Lung (tissue), 12 donors: Measurements from ENCODE around the gene NCKAP5L. TPM values are rescaled to one million over a fixed set of nuclear protein-coding genes. Genes with fewer than 3 reads are reported as not detected.

Source experiments
- ATAC-seq: fragments of 200-7000 bp; cut with Tn5 transposase; one replicate; pipeline ENCODE4 v1.9.1; 2020; ENCODE audit warnings: moderate number of reproducible peaks; ENCODE audit not compliant: insufficient read depth, low FRiP score
- DNase-seq, 3 donors: peaks; one replicate each; pipeline ENCODE4 v3.0.0-alpha.2; 2013 to 2017
- H3K27ac ChIP-seq, 2 donors: one replicate each; pipeline ENCODE4 v1.5.1; 2013; ENCODE audit warnings: mild to moderate bottlenecking in 2 of 2, moderate library complexity in 2 of 2, control low read depth in 1 of 2, inconsistent platforms in 1 of 2, low read depth in 1 of 2, low read length in 1 of 2
- H3K27me3 ChIP-seq, 3 donors: one replicate each; pipeline ENCODE4 v1.5.1; 2013; ENCODE audit warnings: low read length in 2 of 3; ENCODE audit not compliant: control insufficient read depth in 3 of 3, insufficient read depth in 3 of 3
- H3K36me3 ChIP-seq, 4 donors: one replicate each; pipeline ENCODE4 v1.5.1; 2013; ENCODE audit warnings: low read length in 4 of 4, mild to moderate bottlenecking in 1 of 4, moderate library complexity in 1 of 4; ENCODE audit not compliant: control insufficient read depth in 4 of 4, insufficient read depth in 4 of 4
- H3K4me1 ChIP-seq, 5 donors: one replicate each; pipeline ENCODE4 v1.5.1; 2013; ENCODE audit warnings: low read length in 5 of 5, mild to moderate bottlenecking in 2 of 5, moderate library complexity in 1 of 5; ENCODE audit not compliant: control insufficient read depth in 5 of 5, insufficient read depth in 5 of 5
- H3K4me3 ChIP-seq: one replicate; pipeline ENCODE4 v1.5.1; 2013; ENCODE audit warnings: mild to moderate bottlenecking, control low read depth, moderate library complexity
- H3K9ac ChIP-seq, 2 donors: one replicate each; pipeline ENCODE4 v1.5.1; 2013; ENCODE audit warnings: low read length in 2 of 2, control low read depth in 1 of 2; ENCODE audit not compliant: insufficient read depth in 1 of 2
- H3K9me3 ChIP-seq, 4 donors: one replicate each; pipeline ENCODE4 v1.5.1; 2013; ENCODE audit warnings: low read length in 3 of 4, mild to moderate bottlenecking in 1 of 4, moderate library complexity in 1 of 4; ENCODE audit not compliant: control insufficient read depth in 4 of 4, insufficient read depth in 3 of 4
- CTCF ChIP-seq: IDR thresholded peaks from 2 replicates; pipeline ENCODE4 v1.5.1; 2012; ENCODE audit warnings: mild to moderate bottlenecking; ENCODE audit errors: control extremely low read depth, extremely low read depth
- WGBS, 2 donors: extraction: QIAGEN DNeasy Blood & Tissue Kit; methylation state at CpG; one replicate each; pipeline ENCODE4 v1.1.7; 2013; 5-methylcytosine and 5-hydroxymethylcytosine counted together
- polyA plus RNA-seq, 2 donors: library from polyadenylated mRNA; stranded (reverse); fragments of 200-250 nt; gene quantifications; one replicate each; pipeline ENCODE4 v1.2.1, GENCODE V29; 2013
- total RNA-seq, 2 donors: library from RNA; depleted of rRNA in 1 of 2; stranded (reverse); fragments of >200 nt in 1 of 2; gene quantifications; one replicate each; pipeline ENCODE4 v1.2.1, GENCODE V29; 2014 to 2021
- donor health status: control.
- donor health status: control.
- donor health status: Bipolar disorder and iron deficiency.
- donor health status: healthy.
- donor health status: DM: yes; HTN: yes; CAD: no.

The NCKAP5L gene
- total and polyA plus RNA-seq, 4 donors: 15.7 to 30.8 (median 20.1) TPM

GRCh38 chr12:49854976-49855375 lies 26.8 kb upstream of the NCKAP5L start:
- ATAC-seq (no peak), DNase-seq (no peak)
- 84 to 93% methylated on average over 4 of the region's 4 CpGs for WGBS, 2 donors
- H3K27me3 ChIP-seq: peaks cover 0 to 8% (median 6%) of the 10 kb centered on the region in 3 donors
- H3K9ac ChIP-seq: no peak overlapping the region
- no peak overlapping the region for H3K4me3 ChIP-seq
- no peak for TF ChIP-seq CTCF
- no peaks in the 10 kb centered on the region for H3K4me1 ChIP-seq
- H3K9me3 ChIP-seq: no peaks in the 10 kb centered on the region
- H3K36me3 ChIP-seq: no peaks in the 10 kb centered on the region
- no peak overlapping the region for H3K27ac ChIP-seq

GRCh38 chr12:49853671-49854070 lies 25.5 kb upstream of the NCKAP5L start:
- Histone ChIP-seq H3K9me3 (peaks cover 0 to 2% (median 0%) of the 10 kb centered on the region in 4 donors), H3K27ac (no peak overlapping the region), H3K9ac (no peak overlapping the region), H3K36me3 (no peaks in the 10 kb centered on the region), H3K4me1 (no peaks in the 10 kb centered on the region), H3K27me3 (peaks cover 0 to 13% (median 10%) of the 10 kb centered on the region in 3 donors), H3K4me3 (no peak overlapping the region)
- DNase-seq (no peak), ATAC-seq (no peak)
- 80 to 86% methylated on average over 2 of the region's 2 CpGs for WGBS, 2 donors
- no peak for TF ChIP-seq CTCF

- WGBS, 2 donors: 47 to 61% methylated on average over 2 of the region's 2 CpGs
- H3K36me3 ChIP-seq: no peaks in the 10 kb centered on the region
- H3K9me3 ChIP-seq: peaks cover 0 to 2% (median 0%) of the 10 kb centered on the region in 4 donors
- no peak overlapping the region for H3K4me3 ChIP-seq
- ATAC-seq (no peak), DNase-seq (no peak)
- no peak overlapping the region for H3K9ac ChIP-seq
- peaks cover 0 to 16% (median 9%) of the 10 kb centered on the region in 3 donors for H3K27me3 ChIP-seq
- H3K4me1 ChIP-seq: peaks cover 0 to 9% (median 2%) of the 10 kb centered on the region in 5 donors
- TF ChIP-seq CTCF: no peak
- no peak overlapping the region for H3K27ac ChIP-seq
These were observed 18.9 kb upstream of the NCKAP5L start for GRCh38 chr12:49847161-49847560.

DNA sequence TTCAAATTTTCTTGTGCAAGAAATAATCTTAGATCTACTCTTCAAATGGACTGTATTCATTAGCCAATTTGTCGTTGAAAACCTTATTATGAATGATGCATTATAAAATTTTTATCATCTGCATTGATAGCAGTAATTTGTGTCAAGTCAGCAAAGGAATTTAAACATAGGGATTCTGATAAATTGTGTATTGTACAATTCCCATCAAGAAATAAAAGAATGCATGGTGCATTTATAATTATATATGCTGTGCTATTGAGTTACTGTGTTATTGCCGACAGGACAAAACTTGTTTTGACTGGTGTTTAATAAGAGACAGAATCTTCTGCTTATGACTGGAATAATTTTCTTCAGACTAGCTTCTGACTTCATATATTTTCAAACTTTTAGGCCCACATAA lies 17.8 kb upstream of the NCKAP5L start:
- DNase-seq (no peak), ATAC-seq (no peak)
- TF ChIP-seq CTCF: no peak
- Histone ChIP-seq H3K4me1 (peaks cover 0 to 16% (median 3%) of the 10 kb centered on the region in 5 donors), H3K27me3 (peaks cover 0 to 16% (median 7%) of the 10 kb centered on the region in 3 donors), H3K4me3 (no peak overlapping the region), H3K9me3 (peaks cover 0 to 2% (median 0%) of the 10 kb centered on the region in 4 donors), H3K9ac (no peak overlapping the region), H3K36me3 (no peaks in the 10 kb centered on the region), H3K27ac (no peak overlapping the region)
- WGBS, 2 donors: 87 to 97% methylated on average over 2 of the region's 2 CpGs
